Measurements from ENCODE around the gene MCEMP1. TPM values are rescaled to one million over a fixed set of nuclear protein-coding genes. Genes with fewer than 3 reads are reported as not detected.
A peak's percentile ranks its signal among the peaks of the same experiment; 100 is the strongest.

Gene MCEMP1
- polyA plus RNA-seq, 3 donors = 79.4 to 122 (median 104) TPM

DNA sequence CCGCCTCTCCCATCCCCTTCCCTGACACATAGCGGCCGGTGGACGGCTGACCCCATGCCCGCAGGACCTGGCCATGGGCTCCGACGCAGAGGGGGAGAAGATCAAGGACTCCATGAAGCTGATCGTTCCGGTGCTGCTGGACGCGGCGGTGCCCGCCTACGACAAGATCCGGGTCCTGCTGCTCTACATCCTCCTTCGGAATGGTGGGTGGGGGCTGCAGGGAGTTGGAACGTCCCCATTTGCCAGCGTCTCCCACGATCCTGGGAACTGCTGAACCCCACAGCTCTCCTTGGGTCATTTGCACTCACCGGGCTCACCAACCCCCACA lies 32.4 kb upstream of the MCEMP1 start:
- H3K9me3 ChIP-seq (replicated peaks in 1 of 2; ENCODE audit: control insufficient read depth in 1 of 2, insufficient read depth in 1 of 2, low read length in 2 of 2) = no peaks in the 10 kb centered on the region
- peak overlapping the region in 1 of 3 experiments; percentile 75 for H3K4me3 ChIP-seq (replicated peaks in 1 of 3; ENCODE audit: low read depth in 2 of 3, low read length in 3 of 3)
- H3K4me1 ChIP-seq (ENCODE audit: control insufficient read depth in 1 of 2, insufficient read depth in 2 of 2, low read length in 2 of 2) = peaks cover 51 to 66% of the 10 kb centered on the region in 2 donors
- H3K27me3 Mint-ChIP-seq (ENCODE audit: low read depth in 3 of 3) = peaks cover 0 to 1% (median 0%) of the 10 kb centered on the region in 3 donors
- 97% methylated on average over 7 of the region's 20 CpGs for WGBS (ENCODE audit: insufficient coverage)
- H4K20me1 ChIP-seq (ENCODE audit: insufficient read depth, low read length) = peaks cover 57% of the 10 kb centered on the region
- H3K4me2 ChIP-seq (replicated peaks; ENCODE audit: extremely low read depth, low read length, poor library complexity, severe bottlenecking) = peak overlapping the region; percentile 86
- peak overlapping the region; percentile 87 to 98 (median 93) for H3K27ac Mint-ChIP-seq
- H3K36me3 ChIP-seq (replicated peaks in 1 of 2; ENCODE audit: control insufficient read depth in 1 of 2, insufficient read depth in 2 of 2, low read length in 2 of 2) = peaks cover 49 to 75% of the 10 kb centered on the region in 2 donors
- H3K9me3 Mint-ChIP-seq = peaks cover 0 to 2% (median 0%) of the 10 kb centered on the region in 7 donors
- no peak overlapping the region for H3K4me3 Mint-ChIP-seq
- H3K27ac ChIP-seq (ENCODE audit: low read depth in 1 of 2, low read length in 2 of 2) = peak overlapping the region; percentile 73 to 87
- peaks cover 70% of the 10 kb centered on the region for H3K79me2 ChIP-seq (ENCODE audit: insufficient read depth, low read length)
- no peak for DNase-seq
- no peaks in the 10 kb centered on the region for H3K27me3 ChIP-seq (ENCODE audit: control insufficient read depth in 2 of 2, insufficient read depth in 2 of 2, low read length in 2 of 2)
- H3K9ac ChIP-seq (ENCODE audit: insufficient read depth, low read length, poor library complexity, severe bottlenecking) = peak overlapping the region; percentile 25
- TF ChIP-seq, protein P1, sequence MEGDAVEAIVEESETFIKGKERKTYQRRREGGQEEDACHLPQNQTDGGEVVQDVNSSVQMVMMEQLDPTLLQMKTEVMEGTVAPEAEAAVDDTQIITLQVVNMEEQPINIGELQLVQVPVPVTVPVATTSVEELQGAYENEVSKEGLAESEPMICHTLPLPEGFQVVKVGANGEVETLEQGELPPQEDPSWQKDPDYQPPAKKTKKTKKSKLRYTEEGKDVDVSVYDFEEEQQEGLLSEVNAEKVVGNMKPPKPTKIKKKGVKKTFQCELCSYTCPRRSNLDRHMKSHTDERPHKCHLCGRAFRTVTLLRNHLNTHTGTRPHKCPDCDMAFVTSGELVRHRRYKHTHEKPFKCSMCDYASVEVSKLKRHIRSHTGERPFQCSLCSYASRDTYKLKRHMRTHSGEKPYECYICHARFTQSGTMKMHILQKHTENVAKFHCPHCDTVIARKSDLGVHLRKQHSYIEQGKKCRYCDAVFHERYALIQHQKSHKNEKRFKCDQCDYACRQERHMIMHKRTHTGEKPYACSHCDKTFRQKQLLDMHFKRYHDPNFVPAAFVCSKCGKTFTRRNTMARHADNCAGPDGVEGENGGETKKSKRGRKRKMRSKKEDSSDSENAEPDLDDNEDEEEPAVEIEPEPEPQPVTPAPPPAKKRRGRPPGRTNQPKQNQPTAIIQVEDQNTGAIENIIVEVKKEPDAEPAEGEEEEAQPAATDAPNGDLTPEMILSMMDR (IDR thresholded peaks at IDR 0.05) = no peak
- H2AFZ ChIP-seq (ENCODE audit: insufficient read depth, low read depth, low read length, poor library complexity, severe bottlenecking) = no peak overlapping the region
- peaks cover 47% of the 10 kb centered on the region for H3K4me1 Mint-ChIP-seq
- peaks cover 49 to 76% of the 10 kb centered on the region in 2 donors for H3K36me3 Mint-ChIP-seq
- intact Hi-C loops (cut with micrococcal nuclease) = no loop called here

- peak overlapping the region; percentile 61 for H3K9ac ChIP-seq (ENCODE audit: insufficient read depth, low read length, poor library complexity, severe bottlenecking)
- no peaks in the 10 kb centered on the region for H3K27me3 ChIP-seq (ENCODE audit: control insufficient read depth in 2 of 2, insufficient read depth in 2 of 2, low read length in 2 of 2)
- intact Hi-C loops (cut with micrococcal nuclease) = loop anchor here in 1 of 2 donors (5.0 kb wide), 1 partner anchor 37 kb away; the partner anchor contains the start of gene TRAPPC5
- WGBS (ENCODE audit: insufficient coverage) = 38% methylated on average over 9 of the region's 14 CpGs
- TF ChIP-seq, protein P1 (IDR thresholded peaks at IDR 0.05) = no peak
- H3K4me3 Mint-ChIP-seq = peak overlapping the region; percentile 71 to 94
- H3K4me2 ChIP-seq (replicated peaks; ENCODE audit: extremely low read depth, low read length, poor library complexity, severe bottlenecking) = peak overlapping the region; percentile 86
- peak; percentile 63 to 77 (median 69) for DNase-seq
- H3K4me1 Mint-ChIP-seq = peaks cover 41% of the 10 kb centered on the region
- H3K27me3 Mint-ChIP-seq (ENCODE audit: low read depth in 3 of 3) = no peaks in the 10 kb centered on the region
- peaks cover 51% of the 10 kb centered on the region for H4K20me1 ChIP-seq (ENCODE audit: insufficient read depth, low read length)
- H3K9me3 ChIP-seq (replicated peaks in 1 of 2; ENCODE audit: control insufficient read depth in 1 of 2, insufficient read depth in 1 of 2, low read length in 2 of 2) = no peaks in the 10 kb centered on the region
- H3K27ac Mint-ChIP-seq = peak overlapping the region; percentile 88 to 98 (median 93)
- peaks cover 0 to 2% (median 0%) of the 10 kb centered on the region in 7 donors for H3K9me3 Mint-ChIP-seq
- peaks cover 64% of the 10 kb centered on the region for H3K79me2 ChIP-seq (ENCODE audit: insufficient read depth, low read length)
- peaks cover 46 to 60% of the 10 kb centered on the region in 2 donors for H3K4me1 ChIP-seq (ENCODE audit: control insufficient read depth in 1 of 2, insufficient read depth in 2 of 2, low read length in 2 of 2)
- H3K36me3 ChIP-seq (replicated peaks in 1 of 2; ENCODE audit: control insufficient read depth in 1 of 2, insufficient read depth in 2 of 2, low read length in 2 of 2) = peaks cover 43 to 68% of the 10 kb centered on the region in 2 donors
- H3K27ac ChIP-seq (ENCODE audit: low read depth in 1 of 2, low read length in 2 of 2) = peak overlapping the region; percentile 73 to 87
- H2AFZ ChIP-seq (ENCODE audit: insufficient read depth, low read depth, low read length, poor library complexity, severe bottlenecking) = no peak overlapping the region
- peak overlapping the region in 2 of 3 experiments; percentile 51 to 75 for H3K4me3 ChIP-seq (replicated peaks in 1 of 3; ENCODE audit: low read depth in 2 of 3, low read length in 3 of 3)
- H3K36me3 Mint-ChIP-seq = peaks cover 42 to 70% of the 10 kb centered on the region in 2 donors
These were observed 31.7 kb upstream of the MCEMP1 start for GRCh38 chr19:7645163-7645562.
